ENCODE measurements around the gene BLOC1S4.
"Not testable (repeated sequence)": the region's sequence is repeated elsewhere in the genome, so short reads cannot be mapped to it uniquely, and the experiment has no call there.

Gene BLOC1S4

GRCh38 chr4:6719611-6720179, 3.7 kb downstream of the BLOC1S4 start:
- DNase-seq, result no peak

- DNase-seq, result peak; percentile 11
Observed at GRCh38 chr4:6720202-6720699, 4.3 kb downstream of the BLOC1S4 start.

- no peak for DNase-seq
Observed at GRCh38 chr4:6721121-6721520, 5.1 kb downstream of the BLOC1S4 start.

GRCh38 chr4:6722891-6723290, 6.9 kb downstream of the BLOC1S4 start:
- no peak for DNase-seq

- DNase-seq, result no peak
Observed at GRCh38 chr4:6723851-6724250, 7.9 kb downstream of the BLOC1S4 start.

GRCh38 chr4:6724421-6725111, 8.6 kb downstream of the BLOC1S4 start:
- no peak for DNase-seq

- not testable (repeated sequence) for DNase-seq
Observed at GRCh38 chr4:6725427-6725961, 9.5 kb downstream of the BLOC1S4 start.

- DNase-seq, result no peak
Observed at GRCh38 chr4:6727081-6727942, 11.3 kb downstream of the BLOC1S4 start.

GRCh38 chr4:6727943-6728250, 11.9 kb downstream of the BLOC1S4 start:
- no peak for DNase-seq

- DNase-seq, result no peak
Observed at GRCh38 chr4:6728320-6729029, 12.5 kb downstream of the BLOC1S4 start.

- DNase-seq, result no peak
Observed at GRCh38 chr4:6730603-6731317, 14.8 kb downstream of the BLOC1S4 start.

GRCh38 chr4:6731318-6731675, 15.3 kb downstream of the BLOC1S4 start:
- DNase-seq, result no peak

GRCh38 chr4:6731780-6732179, 15.8 kb downstream of the BLOC1S4 start:
- no peak for DNase-seq

GRCh38 chr4:6732441-6733357, 16.7 kb downstream of the BLOC1S4 start:
- DNase-seq, result no peak

- no peak for DNase-seq
Observed at GRCh38 chr4:6733358-6734164, 17.6 kb downstream of the BLOC1S4 start.

- DNase-seq, result no peak
Observed at GRCh38 chr4:6734165-6734786, 18.3 kb downstream of the BLOC1S4 start.

- no peak for DNase-seq
Observed at GRCh38 chr4:6739920-6740319, 23.9 kb downstream of the BLOC1S4 start.

- DNase-seq, result no peak
Observed at GRCh38 chr4:6740347-6740746, 24.4 kb downstream of the BLOC1S4 start.

GRCh38 chr4:6742507-6742906, 26.5 kb downstream of the BLOC1S4 start:
- DNase-seq, result no peak

GRCh38 chr4:6742989-6743388, 27.0 kb downstream of the BLOC1S4 start:
- DNase-seq, result no peak

Data from NCI-H187 treated with DMSO at 0.1 percent for 48 hours (cell line).